ENCODE measurements around the gene B4GALT2.
A peak's percentile ranks its signal among the peaks of the same experiment; 100 is the strongest.

Gene B4GALT2

DNA sequence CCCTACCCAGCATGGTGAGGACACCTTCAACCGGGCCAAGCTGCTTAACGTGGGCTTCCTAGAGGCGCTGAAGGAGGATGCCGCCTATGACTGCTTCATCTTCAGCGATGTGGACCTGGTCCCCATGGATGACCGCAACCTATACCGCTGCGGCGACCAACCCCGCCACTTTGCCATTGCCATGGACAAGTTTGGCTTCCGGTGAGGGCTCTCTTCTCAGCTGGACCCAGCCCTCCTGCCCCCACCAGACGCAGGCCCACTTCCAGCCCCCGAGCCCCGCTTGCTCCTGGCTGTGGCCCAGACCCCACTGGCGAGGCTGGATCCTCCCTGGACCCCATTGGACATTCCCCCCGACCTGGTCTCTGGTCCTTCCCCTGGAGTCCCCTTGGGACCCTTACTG is 5.8 kb downstream of the B4GALT2 start:
- no peak for DNase-seq (ENCODE audit: low spot score)

DNA sequence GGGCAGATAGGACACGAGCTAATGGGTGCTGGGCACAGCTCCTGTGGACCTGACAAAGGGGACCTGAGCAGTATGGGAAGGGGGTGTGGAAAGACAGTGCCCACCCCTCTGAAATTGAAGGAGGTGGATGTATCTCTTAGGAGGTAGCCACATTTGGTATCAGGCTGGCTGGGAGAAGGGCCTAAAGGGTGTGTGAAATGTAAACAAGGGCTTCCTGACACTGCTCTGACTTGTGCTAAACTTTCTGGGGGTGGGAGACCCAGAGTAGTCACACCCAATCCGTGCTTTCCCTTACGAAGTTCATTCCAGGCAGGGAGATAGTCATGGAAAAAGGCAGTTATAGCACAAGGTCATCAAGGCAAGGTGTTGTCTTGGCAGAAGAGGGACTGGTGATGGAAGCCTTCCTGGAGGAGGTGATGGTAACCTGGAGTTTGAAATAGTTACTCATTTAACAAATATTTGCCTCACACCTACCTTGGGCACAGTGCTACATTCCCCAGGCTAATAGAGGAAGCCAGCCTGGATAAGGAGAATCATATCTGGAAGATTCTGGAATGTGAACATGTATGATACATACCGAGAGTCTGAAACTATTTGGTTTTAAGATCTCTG is 7.1 kb downstream of the B4GALT2 start:
- DNase-seq (ENCODE audit: low spot score), result no peak

GRCh38 chr1:43986712-43987111 is 7.7 kb downstream of the B4GALT2 start:
- no peak for DNase-seq (ENCODE audit: low spot score)

GRCh38 chr1:43987159-43987902 is 8.3 kb downstream of the B4GALT2 start:
- peak; percentile 53 for DNase-seq (ENCODE audit: low spot score)

GRCh38 chr1:43990271-43991199 is 11.5 kb downstream of the B4GALT2 start:
- DNase-seq (ENCODE audit: low spot score), result no peak

- DNase-seq (ENCODE audit: low spot score), result no peak
Observed at GRCh38 chr1:43991200-43991475, 12.1 kb downstream of the B4GALT2 start.

- DNase-seq (ENCODE audit: low spot score), result peak; percentile 94
Observed at GRCh38 chr1:43991476-43992231, 12.6 kb downstream of the B4GALT2 start, which contains the start of gene CCDC24. Gene CCDC24, plus strand, starts transcription at chr1:43991599. Its CDS starts 280 bp downstream, at chr1:43991879.

DNA sequence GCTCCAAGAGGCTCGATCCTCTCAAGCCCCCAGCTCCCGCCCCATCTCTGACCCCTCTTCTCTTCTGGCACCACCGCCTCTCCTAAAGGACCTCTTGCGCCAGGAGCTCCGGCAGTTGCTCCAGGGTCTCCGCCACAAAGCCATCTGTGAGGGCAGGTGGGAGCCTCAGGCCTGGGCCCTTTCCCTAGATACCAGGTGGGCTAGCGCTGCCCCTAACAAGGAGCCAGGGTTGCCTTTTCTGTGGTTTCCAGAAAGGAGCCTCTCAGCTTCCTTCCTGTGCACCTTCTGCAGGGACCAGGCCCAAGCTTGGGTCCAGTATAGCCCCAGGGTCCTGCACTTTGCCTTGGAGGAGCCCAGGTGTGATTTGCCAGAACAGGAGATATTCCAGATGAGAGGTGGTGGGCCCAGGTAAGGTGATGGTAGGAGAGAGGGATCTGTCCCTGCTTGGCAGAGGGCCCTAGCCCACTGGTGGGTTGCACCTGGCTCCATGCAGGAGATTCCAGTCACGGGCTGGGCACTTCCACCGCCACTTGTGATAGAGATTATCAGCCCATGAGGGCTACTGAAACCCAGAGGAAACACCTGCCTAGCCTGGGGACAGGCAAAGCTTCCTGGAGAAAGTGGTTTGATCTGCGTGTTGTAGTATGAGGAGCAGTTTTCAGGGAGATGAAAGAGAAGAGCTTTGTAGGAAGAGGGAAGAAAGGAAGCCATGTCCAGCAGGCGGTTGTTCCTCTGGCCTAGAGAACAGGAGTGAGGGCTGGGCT is 13.4 kb downstream of the B4GALT2 start:
- no peak for DNase-seq (ENCODE audit: low spot score)

DNA sequence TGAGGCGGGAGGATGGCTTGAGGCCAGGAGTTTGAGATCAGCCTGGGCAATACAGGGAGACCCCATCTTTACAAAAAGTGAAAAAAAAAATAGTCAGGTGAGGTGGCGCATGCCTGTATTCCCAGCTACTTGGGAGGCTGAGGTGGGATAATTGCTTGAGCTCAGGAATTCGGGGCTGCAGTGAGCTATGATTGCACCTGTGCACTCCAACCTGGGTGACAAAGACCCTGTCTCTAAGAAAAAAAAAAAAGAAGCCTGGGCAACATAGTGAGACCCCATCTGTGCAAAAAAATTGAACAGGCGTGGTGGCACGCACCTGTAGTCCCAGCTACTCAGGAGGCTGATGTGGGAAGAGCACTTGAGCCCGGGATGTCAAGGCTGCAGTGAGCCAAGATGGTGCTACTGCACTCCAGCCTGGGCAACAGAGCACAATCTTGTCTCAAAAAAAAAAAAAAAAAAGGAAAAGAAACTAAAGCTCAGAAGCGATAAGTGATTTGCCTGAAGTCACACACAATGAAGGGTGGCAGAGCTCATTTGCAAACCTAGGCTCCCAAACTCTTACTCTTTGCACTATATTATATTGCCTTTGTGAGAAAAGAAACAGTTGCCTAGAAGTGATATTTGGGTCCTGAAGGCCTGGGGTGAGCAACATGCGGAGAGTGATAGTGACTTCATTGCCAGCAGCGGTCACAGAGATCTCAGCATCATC is 14.3 kb downstream of the B4GALT2 start:
- no peak for DNase-seq (ENCODE audit: low spot score)

DNA sequence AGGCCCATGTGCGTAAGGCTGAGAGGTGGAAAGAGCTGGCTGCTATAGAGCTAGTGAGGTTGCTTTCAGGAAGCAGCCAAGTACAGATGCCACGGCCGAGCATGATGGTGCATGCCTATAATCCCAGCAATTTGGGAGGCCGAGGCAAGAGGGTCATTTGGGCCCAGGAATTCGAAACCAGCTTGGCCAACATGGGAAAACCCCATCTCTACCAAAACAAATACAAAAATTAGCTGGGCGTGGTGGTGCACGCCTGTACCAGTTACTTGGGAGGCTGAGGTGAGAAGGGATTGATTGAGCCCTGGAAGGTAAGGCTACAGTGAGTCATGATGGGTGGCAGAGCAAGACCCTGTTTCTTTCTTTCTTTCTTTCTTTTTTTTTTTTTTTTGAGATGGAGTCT is 15.1 kb downstream of the B4GALT2 start:
- no peak for DNase-seq (ENCODE audit: low spot score)

DNA sequence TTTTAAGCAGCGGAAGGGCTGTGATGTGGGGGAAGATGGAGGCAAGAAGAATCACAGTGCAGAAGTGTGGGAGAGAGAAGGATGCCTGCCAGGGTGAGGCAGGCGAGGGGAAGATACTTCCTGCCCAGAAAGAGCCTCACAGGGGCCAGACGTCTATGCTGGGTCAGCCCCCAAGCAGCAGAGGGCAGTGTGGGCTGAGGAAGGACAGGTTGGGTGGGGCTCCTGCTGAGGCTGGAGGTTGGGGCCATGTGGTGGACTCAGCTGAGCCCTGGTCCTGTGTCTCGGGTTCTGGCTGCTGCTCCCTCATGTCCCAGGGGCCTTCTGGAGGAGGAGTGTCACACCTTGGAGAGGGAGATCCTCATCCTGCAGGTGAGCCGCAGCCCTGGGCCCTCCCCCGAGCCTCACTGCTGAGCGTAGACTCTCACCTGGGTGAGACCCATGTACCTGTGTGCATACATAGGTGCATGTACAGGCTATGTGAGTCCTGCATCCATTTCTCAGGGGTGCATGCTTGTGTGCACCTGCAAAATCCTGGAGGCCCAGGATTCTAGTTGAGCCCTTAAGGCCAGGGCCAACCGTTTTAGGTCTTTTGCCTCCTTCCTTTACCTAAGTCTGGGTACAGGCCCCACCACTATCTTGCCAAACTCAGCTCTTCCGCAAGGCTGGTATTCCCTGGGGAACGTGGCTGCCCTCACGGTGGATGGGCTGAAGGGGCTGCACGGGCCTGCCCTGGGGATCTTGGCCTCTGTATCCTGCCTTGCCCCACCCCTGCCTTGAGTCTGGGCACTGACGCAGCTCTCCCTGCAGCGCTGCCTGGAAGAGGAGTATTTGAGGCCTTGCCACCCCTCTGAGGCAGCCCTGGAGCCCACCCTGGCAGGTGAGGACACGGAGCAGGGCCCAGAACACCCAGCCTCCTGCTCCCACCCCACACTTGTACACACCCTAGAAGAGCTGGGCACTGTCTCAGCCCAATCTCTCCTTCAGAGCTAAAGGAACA is 16.1 kb downstream of the B4GALT2 start:
- no peak for DNase-seq (ENCODE audit: low spot score)

DNA sequence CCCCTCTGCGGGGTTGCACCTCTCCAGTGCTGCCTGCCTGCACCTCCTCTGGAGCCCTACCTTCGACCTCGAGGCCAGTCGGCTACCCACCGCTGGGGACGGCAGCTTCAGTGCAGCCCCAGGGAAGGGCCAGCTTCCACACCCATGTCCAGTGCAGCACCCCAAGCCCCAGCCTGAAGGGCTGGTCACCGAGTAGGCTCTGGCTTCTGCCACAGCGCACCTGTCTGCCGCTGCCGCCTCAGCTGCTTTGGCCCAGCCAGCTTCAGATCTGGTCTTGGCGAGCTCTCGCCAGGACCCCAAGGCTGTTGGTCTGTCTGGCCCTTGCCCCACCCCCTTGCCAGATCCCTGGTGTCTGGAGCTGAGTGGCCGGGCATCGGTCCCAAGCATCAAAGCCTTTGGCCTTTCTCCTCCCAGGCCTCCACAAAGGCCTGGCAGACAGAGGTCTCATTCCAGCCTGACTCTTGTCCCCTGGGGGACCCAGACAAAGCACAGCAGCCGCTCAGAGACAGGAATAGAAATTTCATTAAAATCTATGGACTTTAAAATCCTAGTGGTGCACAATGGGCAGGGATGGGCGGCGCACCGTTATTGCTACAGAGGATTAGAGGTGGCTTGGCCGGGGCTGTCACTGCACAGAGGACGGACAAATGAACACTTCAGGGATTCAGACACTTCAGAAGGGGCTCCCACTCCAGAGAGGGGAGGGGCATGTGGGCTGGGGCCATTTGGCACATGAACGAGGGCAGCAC is 17.1 kb downstream of the B4GALT2 start:
- DNase-seq (ENCODE audit: low spot score), result no peak

GRCh38 chr1:43996733-43997115 is 17.7 kb downstream of the B4GALT2 start:
- DNase-seq (ENCODE audit: low spot score), result no peak

- DNase-seq (ENCODE audit: low spot score), result no peak
Observed at GRCh38 chr1:43997295-43997999, 18.4 kb downstream of the B4GALT2 start.

DNA sequence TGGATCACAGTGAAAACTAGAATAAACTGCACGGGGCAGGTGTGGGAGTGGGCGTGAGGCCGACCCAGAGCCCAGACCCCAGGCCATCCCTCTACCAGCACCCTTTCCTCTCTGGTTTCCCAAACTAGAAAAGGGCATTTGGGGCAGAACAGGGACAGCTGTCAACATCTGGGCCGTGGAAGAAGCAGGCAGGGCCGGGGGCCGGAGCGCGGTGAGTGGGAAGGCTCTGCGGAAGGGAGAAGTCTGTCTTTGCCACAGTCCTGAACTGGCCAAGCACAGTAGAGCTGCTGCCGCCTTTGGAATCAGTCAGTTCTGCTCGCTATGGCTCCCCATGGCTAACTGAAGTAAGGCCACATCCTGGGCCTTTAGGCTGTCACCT is 19.0 kb downstream of the B4GALT2 start:
- DNase-seq (ENCODE audit: low spot score), result no peak

DNA sequence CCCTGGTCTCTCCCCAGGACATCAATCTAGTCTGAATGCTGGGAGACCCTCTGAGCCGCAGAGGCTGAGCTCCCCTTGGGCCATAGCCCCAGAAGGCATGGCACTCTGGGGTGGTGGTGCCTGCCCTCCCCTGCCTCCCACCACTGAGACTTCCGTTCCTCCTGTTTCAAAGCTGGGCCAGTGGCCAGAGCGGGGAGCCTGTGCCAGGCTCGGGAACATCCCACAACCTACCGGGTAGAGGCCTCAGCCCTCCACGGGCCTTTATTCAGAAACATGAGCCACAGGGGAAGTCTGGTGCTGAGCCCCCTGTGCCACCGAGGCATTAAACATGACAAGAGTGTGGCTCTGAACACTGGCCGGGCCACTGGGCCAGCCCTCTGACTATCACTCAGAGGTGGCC is 20.4 kb downstream of the B4GALT2 start:
- no peak for DNase-seq (ENCODE audit: low spot score)

- DNase-seq (ENCODE audit: low spot score), result no peak
Observed at GRCh38 chr1:44000122-44000665, 21.2 kb downstream of the B4GALT2 start.

GRCh38 chr1:44002165-44002564 is 23.2 kb downstream of the B4GALT2 start:
- DNase-seq (ENCODE audit: low spot score), result no peak
